HEK293 (cell line): Measurements from ENCODE around the gene TWIST2.

Source experiments
- CTCF ChIA-PET: fragments of 350-600 bp; formaldehyde crosslinking; extraction: SDS; loops from one replicate; lab custom pipeline; 2021; ENCODE audit warnings: antibody characterized with exemption; lab: Yijun Ruan, JAX
- POLR2A ChIA-PET: fragments of 300-600 bp; formaldehyde crosslinking; extraction: SDS; loops from one replicate; lab custom pipeline; 2020; ENCODE audit warnings: antibody characterized with exemption, inconsistent platforms; lab: Yijun Ruan, JAX
- H3K27ac ChIP-seq: fragments of 200-500 bp; sonication (Bioruptor generic); 2 replicates; pipeline ENCODE4 v1.5.1; 2014; ENCODE audit warnings: low read depth, low read length, control low read depth, inconsistent platforms; ENCODE audit errors: extremely low read depth
- H3K36me3 ChIP-seq, 2 experiments: fragments of 200-500 bp in 1 of 2; sonication (Bioruptor generic) in 1 of 2; 1 replicate in 1 of 2; 2 replicates in 1 of 2; pipeline ENCODE4 v1.5.1; 2014 to 2017; ENCODE audit warnings: inconsistent platforms in 2 of 2, low read length in 2 of 2; ENCODE audit not compliant: control insufficient read depth in 2 of 2, insufficient read depth in 1 of 2
- H3K4me1 ChIP-seq: fragments of 200-500 bp; sonication (Bioruptor generic); 2 replicates; pipeline ENCODE4 v1.5.1; 2014; ENCODE audit warnings: mild to moderate bottlenecking, low read length, inconsistent platforms; ENCODE audit not compliant: control insufficient read depth, insufficient read depth
- H3K4me3 ChIP-seq: 2 replicates; pipeline ENCODE4 v1.5.1; 2011; ENCODE audit warnings: low read depth, mild to moderate bottlenecking, control low read depth, low read length, moderate library complexity
- H3K9me3 ChIP-seq: fragments of 200-500 bp; sonication (Bioruptor generic); 2 replicates; pipeline ENCODE4 v1.5.1; 2014; ENCODE audit warnings: low read depth, low read length, inconsistent platforms; ENCODE audit not compliant: control insufficient read depth, insufficient read depth
- AEBP2 ChIP-seq: fragments of 450-650 bp; formaldehyde crosslinking; IDR thresholded peaks from 2 replicates; pipeline ENCODE4 v1.5.1; 2016; ENCODE audit warnings: missing biosample characterization, missing genetic modification characterization, borderline replicate concordance
- KLF10 ChIP-seq: fragments of 450-650 bp; IDR thresholded peaks from 2 replicates; pipeline ENCODE4 v1.5.1; 2018; ENCODE audit warnings: missing biosample characterization, mild to moderate bottlenecking, missing genetic modification characterization
- KLF9 ChIP-seq: fragments of 450-650 bp; formaldehyde crosslinking; IDR thresholded peaks from 2 replicates; pipeline ENCODE4 v1.5.1; 2016; ENCODE audit warnings: missing biosample characterization, missing genetic modification characterization, low read depth
- OVOL3 ChIP-seq: fragments of 450-650 bp; formaldehyde crosslinking; IDR thresholded peaks from 2 replicates; pipeline ENCODE4 v1.5.1; 2016; ENCODE audit warnings: missing biosample characterization, missing genetic modification characterization
- PRDM4 ChIP-seq: fragments of 450-650 bp; formaldehyde crosslinking; IDR thresholded peaks from 2 replicates; pipeline ENCODE4 v1.5.1; 2017; ENCODE audit warnings: missing biosample characterization, missing genetic modification characterization
- RBAK ChIP-seq: fragments of 450-650 bp; formaldehyde crosslinking; IDR thresholded peaks from 2 replicates; pipeline ENCODE4 v1.5.1; 2016; ENCODE audit warnings: missing biosample characterization, missing genetic modification characterization
- YY2 ChIP-seq: fragments of 450-650 bp; formaldehyde crosslinking; IDR thresholded peaks from 2 replicates; pipeline ENCODE4 v1.5.1; 2016; ENCODE audit warnings: missing biosample characterization, missing genetic modification characterization
- ZBTB7A ChIP-seq: fragments of 450-650 bp; formaldehyde crosslinking; IDR thresholded peaks from 2 replicates; pipeline ENCODE4 v1.5.1; 2016; ENCODE audit warnings: low read depth, missing biosample characterization, missing genetic modification characterization
- ZNF10 ChIP-seq: fragments of 450-650 bp; formaldehyde crosslinking; IDR thresholded peaks from 2 replicates; pipeline ENCODE4 v1.5.1; 2017; ENCODE audit warnings: missing biosample characterization, missing genetic modification characterization
- ZNF155 ChIP-seq: fragments of 450-650 bp; formaldehyde crosslinking; IDR thresholded peaks from 2 replicates; pipeline ENCODE4 v1.5.1; 2016; ENCODE audit warnings: missing biosample characterization, missing genetic modification characterization
- ZNF157 ChIP-seq: fragments of 450-650 bp; formaldehyde crosslinking; IDR thresholded peaks from 2 replicates; pipeline ENCODE4 v1.5.1; 2016; ENCODE audit warnings: missing biosample characterization, missing genetic modification characterization
- ZNF221 ChIP-seq: fragments of 450-650 bp; formaldehyde crosslinking; IDR thresholded peaks from 2 replicates; pipeline ENCODE4 v1.5.1; 2017; ENCODE audit warnings: missing biosample characterization, missing genetic modification characterization, borderline replicate concordance
- ZNF23 ChIP-seq: fragments of 450-650 bp; formaldehyde crosslinking; IDR thresholded peaks from 2 replicates; pipeline ENCODE4 v1.5.1; 2016; ENCODE audit warnings: missing biosample characterization, missing genetic modification characterization, borderline replicate concordance
- ZNF423 ChIP-seq: fragments of 450-650 bp; formaldehyde crosslinking; IDR thresholded peaks from 2 replicates; pipeline ENCODE4 v1.5.1; 2016; ENCODE audit warnings: missing biosample characterization, missing genetic modification characterization
- ZNF433 ChIP-seq: fragments of 450-650 bp; formaldehyde crosslinking; IDR thresholded peaks from 2 replicates; pipeline ENCODE4 v1.5.1; 2016; ENCODE audit warnings: missing biosample characterization, missing genetic modification characterization, low read depth
- ZNF514 ChIP-seq: fragments of 450-650 bp; formaldehyde crosslinking; IDR thresholded peaks from 2 replicates; pipeline ENCODE4 v1.5.1; 2016; ENCODE audit warnings: missing biosample characterization, missing genetic modification characterization
- ZNF580 ChIP-seq: fragments of 450-650 bp; formaldehyde crosslinking; IDR thresholded peaks from 2 replicates; pipeline ENCODE4 v1.5.1; 2016; ENCODE audit warnings: missing biosample characterization, missing genetic modification characterization
- ZNF621 ChIP-seq: fragments of 450-650 bp; formaldehyde crosslinking; IDR thresholded peaks from 2 replicates; pipeline ENCODE4 v1.5.1; 2017; ENCODE audit warnings: missing biosample characterization, missing genetic modification characterization
- ZNF629 ChIP-seq: fragments of 450-650 bp; formaldehyde crosslinking; IDR thresholded peaks from 2 replicates; pipeline ENCODE4 v1.5.1; 2017; ENCODE audit warnings: missing biosample characterization, missing genetic modification characterization

Gene TWIST2

GRCh38 chr2:238920053-238920452 lies 72.2 kb downstream of the TWIST2 start:
- no peaks in the 10 kb centered on the region for H3K4me1 ChIP-seq
- no peak overlapping the region for H3K27ac ChIP-seq
- POLR2A ChIA-PET = no interaction called here
- TF ChIP-seq ZNF629 (tag by site-specific recombination) = no peak
- no peak for TF ChIP-seq ZNF155 (tag by site-specific recombination)
- TF ChIP-seq KLF9 (tag by site-specific recombination) = no peak
- TF ChIP-seq OVOL3 = no peak
- TF ChIP-seq ZNF580 (tag by site-specific recombination) = no peak
- no peak for TF ChIP-seq RBAK (tag by site-specific recombination)
- TF ChIP-seq ZBTB7A (tag by site-specific recombination) = no peak
- TF ChIP-seq ZNF621 (tag by site-specific recombination) = no peak
- no peak for TF ChIP-seq ZNF433 (tag by site-specific recombination)
- TF ChIP-seq ZNF423 = no peak
- no peak for TF ChIP-seq ZNF23 (tag by site-specific recombination)
- TF ChIP-seq ZNF221 (tag by site-specific recombination) = no peak
- H3K4me3 ChIP-seq = no peak overlapping the region
- no peaks in the 10 kb centered on the region for H3K36me3 ChIP-seq
- CTCF ChIA-PET = no interaction called here
- H3K9me3 ChIP-seq = no peaks in the 10 kb centered on the region

GRCh38 chr2:238920601-238921001 lies 72.7 kb downstream of the TWIST2 start:
- Histone ChIP-seq H3K27ac (no peak overlapping the region), H3K4me3 (no peak overlapping the region), H3K4me1 (no peaks in the 10 kb centered on the region)
- CTCF ChIA-PET = no interaction called here
- no peak for TF ChIP-seq PRDM4
- no peak for TF ChIP-seq AEBP2 (tag by site-specific recombination)
- no peak for TF ChIP-seq YY2 (tag by site-specific recombination)
- no peak for TF ChIP-seq KLF10
- TF ChIP-seq ZNF514 (tag by site-specific recombination) = no peak
- TF ChIP-seq, all 188 proteins: peak for 0
- Histone ChIP-seq H3K36me3 (no peaks in the 10 kb centered on the region), H3K9me3 (no peaks in the 10 kb centered on the region)
- POLR2A ChIA-PET = no interaction called here

GRCh38 chr2:238921259-238921658 lies 73.4 kb downstream of the TWIST2 start:
- no peaks in the 10 kb centered on the region for H3K9me3 ChIP-seq
- POLR2A ChIA-PET = no interaction called here

More at GRCh38 chr2:238921259-238921658, 73.4 kb downstream of the TWIST2 start:
- Histone ChIP-seq H3K4me3 (no peak overlapping the region), H3K27ac (no peak overlapping the region), H3K36me3 (no peaks in the 10 kb centered on the region), H3K4me1 (no peaks in the 10 kb centered on the region)
- CTCF ChIA-PET = no interaction called here
- peak; percentile 99 for TF ChIP-seq ZNF10 (tag by site-specific recombination)
- TF ChIP-seq ZNF157 (tag by site-specific recombination) = no peak
